Measurements from ENCODE around the gene ABHD5. TPM values are rescaled to one million over a fixed set of nuclear protein-coding genes. Genes with fewer than 3 reads are reported as not detected.

Gene ABHD5
- total RNA-seq, 4 donors from 2014 or later = 18.6 to 43.7 (median 33.7) TPM

- in situ Hi-C loops (cut with MboI; ENCODE audit: low sequenced_read_pairs in 4 of 4) (no loop called here), intact Hi-C loops (cut with DNase I; ENCODE audit: low total_unique reads) (no loop called here)
- Histone ChIP-seq H3K27ac (no peak overlapping the region), H3K27me3 (no peaks in the 10 kb centered on the region), H3K4me1 (peaks cover 3 to 6% of the 10 kb centered on the region in 2 donors), H3K4me3 (no peak overlapping the region), H3K36me3 (no peaks in the 10 kb centered on the region), H3K9me3 (no peaks in the 10 kb centered on the region)
- ATAC-seq = no peak
- TF ChIP-seq CTCF (IDR thresholded peaks at IDR 0.05 in 4 of 5, conservative IDR thresholded peaks at IDR 0.05 in 1 of 5) (no peak), POLR2A (IDR thresholded peaks at IDR 0.05) (no peak)
- DNase-seq = no peak
Observed at GRCh38 chr3:43736558-43737440, 46.1 kb downstream of the ABHD5 start.

- Histone ChIP-seq H3K4me3 (no peak overlapping the region), H3K27me3 (no peaks in the 10 kb centered on the region), H3K9me3 (no peaks in the 10 kb centered on the region), H3K27ac (no peak overlapping the region), H3K4me1 (peaks cover 2 to 4% of the 10 kb centered on the region in 2 donors), H3K36me3 (no peaks in the 10 kb centered on the region)
- DNase-seq (no peak), ATAC-seq (no peak)
- intact Hi-C loops (cut with DNase I; ENCODE audit: low total_unique reads) = no loop called here
- in situ Hi-C loops (cut with MboI; ENCODE audit: low sequenced_read_pairs in 4 of 4) = no loop called here
- TF ChIP-seq POLR2A (IDR thresholded peaks at IDR 0.05) (no peak), CTCF (IDR thresholded peaks at IDR 0.05 in 4 of 5, conservative IDR thresholded peaks at IDR 0.05 in 1 of 5) (no peak)
Observed at GRCh38 chr3:43738305-43738704, 47.6 kb downstream of the ABHD5 start.

- H3K27ac ChIP-seq = no peak overlapping the region
- TF ChIP-seq POLR2A (IDR thresholded peaks at IDR 0.05) = no peak
- TF ChIP-seq CTCF (IDR thresholded peaks at IDR 0.05 in 4 of 5, conservative IDR thresholded peaks at IDR 0.05 in 1 of 5) = no peak
- no peaks in the 10 kb centered on the region for H3K9me3 ChIP-seq
- no peak overlapping the region for H3K4me3 ChIP-seq
- in situ Hi-C loops (cut with MboI; ENCODE audit: low sequenced_read_pairs in 4 of 4) (no loop called here), intact Hi-C loops (cut with DNase I; ENCODE audit: low total_unique reads) (no loop called here)
- no peaks in the 10 kb centered on the region for H3K27me3 ChIP-seq
- H3K4me1 ChIP-seq = peaks cover 0 to 2% of the 10 kb centered on the region in 2 donors
- ATAC-seq (no peak), DNase-seq (no peak)
- H3K36me3 ChIP-seq = no peaks in the 10 kb centered on the region
Observed at GRCh38 chr3:43742920-43743319, 52.2 kb downstream of the ABHD5 start.

GRCh38 chr3:43747641-43748040 is 56.9 kb downstream of the ABHD5 start:
- in situ Hi-C loops (cut with MboI; ENCODE audit: low sequenced_read_pairs in 4 of 4) = no loop called here
- H3K9me3 ChIP-seq = no peaks in the 10 kb centered on the region
- peaks cover 0 to 4% of the 10 kb centered on the region in 2 donors for H3K4me1 ChIP-seq
- no peak overlapping the region for H3K4me3 ChIP-seq
- H3K36me3 ChIP-seq = no peaks in the 10 kb centered on the region
- H3K27ac ChIP-seq = no peak overlapping the region
- intact Hi-C loops (cut with DNase I; ENCODE audit: low total_unique reads) = no loop called here
- H3K27me3 ChIP-seq = no peaks in the 10 kb centered on the region
- ATAC-seq (no peak), DNase-seq (no peak)
- TF ChIP-seq POLR2A (IDR thresholded peaks at IDR 0.05) = no peak
- TF ChIP-seq CTCF (IDR thresholded peaks at IDR 0.05 in 4 of 5, conservative IDR thresholded peaks at IDR 0.05 in 1 of 5) = no peak
